ENCODE measurements around the gene AMIGO2.

- no peak for TF ChIP-seq POLR2AphosphoS5 (IDR thresholded peaks at IDR 0.05; ENCODE audit: low read depth)
- TF ChIP-seq EZH2 (IDR thresholded peaks at IDR 0.05; ENCODE audit: low read depth, unreplicated experiment): no peak
- TF ChIP-seq, protein P1, sequence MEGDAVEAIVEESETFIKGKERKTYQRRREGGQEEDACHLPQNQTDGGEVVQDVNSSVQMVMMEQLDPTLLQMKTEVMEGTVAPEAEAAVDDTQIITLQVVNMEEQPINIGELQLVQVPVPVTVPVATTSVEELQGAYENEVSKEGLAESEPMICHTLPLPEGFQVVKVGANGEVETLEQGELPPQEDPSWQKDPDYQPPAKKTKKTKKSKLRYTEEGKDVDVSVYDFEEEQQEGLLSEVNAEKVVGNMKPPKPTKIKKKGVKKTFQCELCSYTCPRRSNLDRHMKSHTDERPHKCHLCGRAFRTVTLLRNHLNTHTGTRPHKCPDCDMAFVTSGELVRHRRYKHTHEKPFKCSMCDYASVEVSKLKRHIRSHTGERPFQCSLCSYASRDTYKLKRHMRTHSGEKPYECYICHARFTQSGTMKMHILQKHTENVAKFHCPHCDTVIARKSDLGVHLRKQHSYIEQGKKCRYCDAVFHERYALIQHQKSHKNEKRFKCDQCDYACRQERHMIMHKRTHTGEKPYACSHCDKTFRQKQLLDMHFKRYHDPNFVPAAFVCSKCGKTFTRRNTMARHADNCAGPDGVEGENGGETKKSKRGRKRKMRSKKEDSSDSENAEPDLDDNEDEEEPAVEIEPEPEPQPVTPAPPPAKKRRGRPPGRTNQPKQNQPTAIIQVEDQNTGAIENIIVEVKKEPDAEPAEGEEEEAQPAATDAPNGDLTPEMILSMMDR (conservative IDR thresholded peaks at IDR 0.05; ENCODE audit: low read depth in 2 of 2): no peak
- no peak for TF ChIP-seq ETS1 (IDR thresholded peaks at IDR 0.05)
- no peak for TF ChIP-seq EZH2phosphoT487 (IDR thresholded peaks at IDR 0.05; ENCODE audit: unreplicated experiment)
Observed at GRCh38 chr12:47110718-47111391, 31.1 kb upstream of the AMIGO2 start.
